BJ (cell line): ENCODE data around the gene PTPN23. TPM values are rescaled to one million over a fixed set of nuclear protein-coding genes. Genes with fewer than 3 reads are reported as not detected.
A peak's percentile ranks its signal among the peaks of the same experiment; 100 is the strongest.

Source experiments
- CTCF ChIA-PET: fragments of 350-600 bp; formaldehyde crosslinking; extraction: SDS; loops from one replicate; lab custom pipeline; 2021; ENCODE audit warnings: antibody characterized with exemption, inconsistent platforms; lab: Yijun Ruan, JAX
- POLR2A ChIA-PET: fragments of 300-600 bp; sonication (Branson Sonifier 250); formaldehyde crosslinking; extraction: SDS; loops from one replicate; lab custom pipeline; 2021; ENCODE audit warnings: antibody characterized with exemption; lab: Charles Lee
- DNase-seq: peaks from one replicate; pipeline ENCODE4 v3.0.0-alpha.2; 2011; ENCODE audit warnings: low read depth
- H3K27me3 ChIP-seq: 2 replicates; pipeline ENCODE4 v1.6.0; 2011; ENCODE audit warnings: low read length; ENCODE audit not compliant: control insufficient read depth, insufficient read depth
- H3K36me3 ChIP-seq: 2 replicates; pipeline ENCODE4 v1.5.1; 2011; ENCODE audit warnings: low read length; ENCODE audit not compliant: control insufficient read depth, insufficient read depth
- H3K4me3 ChIP-seq: 2 replicates; pipeline ENCODE4 v1.5.1; 2011; ENCODE audit warnings: low read depth, mild to moderate bottlenecking, control low read depth, low read length
- CTCF ChIP-seq: IDR thresholded peaks from 2 replicates; pipeline ENCODE4 v1.5.1; 2011; ENCODE audit warnings: low read depth, mild to moderate bottlenecking, control low read depth, inconsistent platforms, low read length, moderate library complexity; ENCODE audit not compliant: insufficient read depth
- polyA plus RNA-seq: library from polyadenylated mRNA; depleted of rRNA; stranded (reverse); fragments of >200 nt; gene quantifications from 2 replicates; pipeline ENCODE4 v1.2.3, GENCODE V29; 2011

PTPN23 gene
- polyA plus RNA-seq, 1 experiment, result 2.5 TPM

DNA sequence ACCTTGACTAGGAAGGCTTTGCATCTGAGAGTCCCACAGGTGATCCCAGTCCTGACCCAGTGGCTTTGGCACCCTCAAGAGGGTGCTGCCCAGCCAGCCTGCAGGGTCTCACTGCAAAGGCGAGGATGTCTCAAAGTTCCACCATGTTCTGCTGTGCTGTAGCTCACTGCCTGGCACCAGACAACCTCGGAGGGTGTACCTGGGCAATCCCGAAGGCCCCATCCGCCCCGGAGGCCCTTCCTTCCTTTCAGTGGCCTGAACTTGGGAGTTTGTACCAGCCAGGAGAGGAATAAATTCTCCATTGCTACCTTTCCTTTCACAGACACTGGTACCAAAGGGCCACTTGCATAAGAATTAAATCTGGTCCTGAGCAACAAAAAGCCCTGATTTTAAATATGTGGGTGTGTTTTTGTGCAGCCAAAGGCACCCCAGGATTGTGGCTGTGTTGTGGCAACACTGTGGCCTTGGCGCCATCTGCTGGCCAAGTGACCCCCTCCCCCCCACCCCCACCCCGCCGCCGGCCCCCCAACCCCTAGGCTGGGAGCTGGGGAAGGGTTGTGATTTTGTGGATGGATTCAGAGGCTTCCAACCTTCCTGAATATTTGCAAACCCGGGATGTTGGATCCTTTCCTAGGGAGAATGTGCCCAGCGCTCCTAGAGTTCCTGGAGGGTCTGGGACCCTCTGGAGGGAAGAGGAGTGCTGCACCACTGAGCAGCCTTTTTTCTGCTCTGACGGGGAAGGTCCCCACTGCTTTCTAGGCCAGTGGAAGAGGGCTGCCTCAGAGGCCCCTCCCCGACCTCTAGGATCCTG, 9.7 kb upstream of the PTPN23 start:
- Histone ChIP-seq H3K4me3 (no peak overlapping the region), H3K36me3 (no peaks in the 10 kb centered on the region), H3K27me3 (no peaks in the 10 kb centered on the region; the same call in 1 of the 2 replicates)
- DNase-seq, result no peak
- peak; percentile 37; the same call in 1 of the 2 replicates for TF ChIP-seq CTCF
- CTCF ChIA-PET, result interaction anchor here (0.5 to 1.2 kb wide), 3 partner anchors 10 to 165 kb away, joined by 3 read pairs; no protein-coding TSS in a partner anchor
- POLR2A ChIA-PET, result no interaction called here

DNA sequence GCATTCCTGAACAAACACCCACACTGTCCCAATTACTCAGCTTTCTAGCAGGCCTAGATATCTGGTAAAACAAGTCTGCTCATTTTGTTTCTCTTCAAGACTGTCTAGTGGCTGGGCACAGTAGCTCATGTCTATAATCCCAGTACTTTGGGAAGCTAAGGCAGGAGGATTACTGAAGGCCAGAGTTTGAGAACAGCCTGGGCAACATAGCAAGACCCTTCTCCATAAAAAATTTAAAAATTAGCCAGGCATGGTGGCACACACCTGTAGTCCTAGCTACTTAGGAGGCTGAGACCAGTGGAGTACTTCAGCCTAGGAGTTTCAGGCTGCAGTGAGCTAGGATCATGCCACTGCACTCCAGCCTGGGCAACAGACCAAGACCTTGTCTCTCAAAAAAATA, 6.2 kb upstream of the PTPN23 start:
- Histone ChIP-seq H3K4me3 (no peak overlapping the region), H3K36me3 (no peaks in the 10 kb centered on the region), H3K27me3 (no peaks in the 10 kb centered on the region; the same call in 1 of the 2 replicates)
- POLR2A ChIA-PET, result no interaction called here
- no peak for DNase-seq
- CTCF ChIA-PET, result no interaction called here
- TF ChIP-seq CTCF, result no peak

- TF ChIP-seq CTCF, result no peak
- Histone ChIP-seq H3K36me3 (no peaks in the 10 kb centered on the region), H3K4me3 (no peak overlapping the region), H3K27me3 (no peaks in the 10 kb centered on the region; the same call in 1 of the 2 replicates)
- CTCF ChIA-PET, result no interaction called here
- no peak for DNase-seq
- POLR2A ChIA-PET, result no interaction called here
Observed at GRCh38 chr3:47376393-47376792, 4.4 kb upstream of the PTPN23 start.

DNA sequence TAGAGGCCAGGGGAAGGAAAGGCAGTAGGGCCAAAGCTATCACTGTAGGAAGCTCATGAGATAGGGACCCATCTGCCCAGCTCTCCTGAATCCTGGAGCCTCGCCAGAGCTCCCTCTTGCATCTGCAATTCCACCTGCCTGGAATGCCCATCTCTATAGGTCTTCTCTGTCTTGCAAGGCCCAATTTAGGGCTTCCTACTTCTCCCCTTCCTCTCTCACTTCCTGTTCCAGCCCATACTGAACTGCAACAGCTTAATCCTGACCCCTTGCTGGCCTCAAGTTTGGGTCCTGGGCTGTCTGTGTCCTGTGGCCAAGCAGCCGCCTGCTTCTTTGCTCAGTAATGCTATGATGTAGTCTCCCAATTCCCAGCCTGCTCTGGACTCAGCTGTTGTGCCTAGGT, 3.6 kb upstream of the PTPN23 start:
- POLR2A ChIA-PET, result no interaction called here
- CTCF ChIA-PET, result no interaction called here
- TF ChIP-seq CTCF, result no peak
- no peaks in the 10 kb centered on the region for H3K36me3 ChIP-seq
- no peak overlapping the region for H3K4me3 ChIP-seq
- no peaks in the 10 kb centered on the region; the same call in 1 of the 2 replicates for H3K27me3 ChIP-seq
- DNase-seq, result no peak

GRCh38 chr3:47378869-47379268, 2.0 kb upstream of the PTPN23 start:
- CTCF ChIA-PET, result interaction anchor here (0.8 kb wide), 1 partner anchor 10 kb away, joined by 3 read pairs; no protein-coding TSS in a partner anchor
- no peak overlapping the region for H3K4me3 ChIP-seq
- DNase-seq, result no peak
- POLR2A ChIA-PET, result interaction anchor here (0.7 kb wide), 1 partner anchor 1284 kb away, joined by 4 read pairs; no protein-coding TSS in a partner anchor
- TF ChIP-seq CTCF, result no peak
- no peaks in the 10 kb centered on the region for H3K36me3 ChIP-seq
- no peaks in the 10 kb centered on the region for H3K27me3 ChIP-seq
